Measurements from ENCODE around the gene JPH2.

JPH2 gene

GRCh38 chr20:44123251-44123650, 63.7 kb downstream of the JPH2 start:
- H3K4me3 ChIP-seq (ENCODE audit: low read length), result no peak overlapping the region
- no peak for TF ChIP-seq ZNF274 (IDR thresholded peaks at IDR 0.05; ENCODE audit: low read depth, low read length)

DNA sequence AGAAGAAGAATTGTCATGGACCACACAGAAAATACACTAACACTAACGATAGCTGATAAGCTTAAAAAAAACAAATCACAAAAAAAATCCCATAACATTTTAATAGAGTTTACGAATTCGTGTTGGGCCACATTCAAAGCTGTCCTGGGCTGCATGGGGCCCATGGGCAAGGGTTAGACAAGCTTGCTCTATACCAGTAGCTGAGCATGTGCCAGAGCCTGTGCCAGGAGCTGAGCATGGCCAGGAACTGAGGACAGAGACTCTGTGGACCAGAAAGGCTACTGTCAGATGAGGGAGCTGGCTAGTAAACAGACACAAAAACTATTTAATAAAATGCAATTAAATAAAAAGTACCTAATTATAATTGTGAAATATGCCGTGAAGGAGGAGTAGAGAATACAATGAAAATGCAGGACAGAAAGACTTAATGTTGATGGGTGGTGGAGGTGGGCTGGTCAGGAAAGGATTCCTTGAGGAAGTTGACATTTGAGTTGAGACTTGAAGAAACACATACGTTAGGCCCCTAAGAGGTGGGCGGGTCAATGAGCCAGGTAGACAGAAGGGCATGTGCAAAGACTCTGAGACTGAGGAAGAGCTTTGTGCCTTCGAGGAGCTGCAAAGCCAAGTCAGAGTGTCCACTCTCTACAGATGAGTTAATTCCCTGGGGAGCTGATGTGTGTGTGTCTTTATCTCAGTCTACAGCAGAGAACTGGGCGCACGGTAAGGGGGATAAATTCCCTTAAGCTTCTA, 66.1 kb downstream of the JPH2 start:
- no peak overlapping the region for H3K4me3 ChIP-seq (ENCODE audit: low read length)
- no peak for TF ChIP-seq ZNF274 (IDR thresholded peaks at IDR 0.05; ENCODE audit: low read depth, low read length)

DNA sequence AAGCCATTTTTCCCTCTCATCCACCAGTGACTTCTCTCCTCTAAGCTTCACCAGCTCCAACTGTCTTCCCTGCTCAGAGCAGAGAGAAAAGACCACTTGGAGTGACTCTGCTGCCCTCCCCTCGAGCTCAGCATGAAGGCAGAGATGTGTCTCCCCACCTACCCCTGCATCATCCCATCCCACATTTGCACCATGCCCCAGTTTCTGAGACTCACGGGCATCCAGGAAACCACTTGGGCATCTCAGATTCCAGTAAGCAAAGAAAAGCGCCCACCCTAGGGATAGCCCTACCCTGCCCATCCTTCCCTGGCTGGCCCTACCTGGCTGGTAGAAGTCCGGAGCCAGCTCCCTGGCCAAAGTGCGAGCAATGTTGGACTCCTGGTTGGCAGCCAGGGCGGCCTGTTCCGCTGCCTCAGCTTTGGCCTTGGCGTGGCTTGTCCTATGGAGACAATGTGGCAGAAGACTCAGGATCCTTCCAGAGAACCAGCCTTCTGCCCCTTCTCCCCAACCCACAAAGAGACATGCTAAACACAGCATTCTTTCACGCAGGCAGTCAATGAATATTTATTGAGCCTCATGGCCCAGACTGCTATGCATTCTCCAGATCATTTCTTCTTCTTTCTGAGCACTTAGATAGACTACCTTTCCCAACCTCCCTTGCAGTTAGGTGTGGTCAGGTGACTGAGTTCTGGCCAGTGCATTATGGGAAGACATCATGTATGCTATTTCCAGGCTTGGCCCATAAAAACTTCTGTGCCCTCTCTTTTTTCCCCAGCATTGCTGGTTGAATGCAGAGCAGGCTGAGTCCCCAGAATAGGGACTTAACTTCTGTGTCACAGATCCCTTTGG, 68.6 kb downstream of the JPH2 start:
- no peak overlapping the region for H3K4me3 ChIP-seq (ENCODE audit: low read length)
- no peak for TF ChIP-seq ZNF274 (IDR thresholded peaks at IDR 0.05; ENCODE audit: low read depth, low read length)

DNA sequence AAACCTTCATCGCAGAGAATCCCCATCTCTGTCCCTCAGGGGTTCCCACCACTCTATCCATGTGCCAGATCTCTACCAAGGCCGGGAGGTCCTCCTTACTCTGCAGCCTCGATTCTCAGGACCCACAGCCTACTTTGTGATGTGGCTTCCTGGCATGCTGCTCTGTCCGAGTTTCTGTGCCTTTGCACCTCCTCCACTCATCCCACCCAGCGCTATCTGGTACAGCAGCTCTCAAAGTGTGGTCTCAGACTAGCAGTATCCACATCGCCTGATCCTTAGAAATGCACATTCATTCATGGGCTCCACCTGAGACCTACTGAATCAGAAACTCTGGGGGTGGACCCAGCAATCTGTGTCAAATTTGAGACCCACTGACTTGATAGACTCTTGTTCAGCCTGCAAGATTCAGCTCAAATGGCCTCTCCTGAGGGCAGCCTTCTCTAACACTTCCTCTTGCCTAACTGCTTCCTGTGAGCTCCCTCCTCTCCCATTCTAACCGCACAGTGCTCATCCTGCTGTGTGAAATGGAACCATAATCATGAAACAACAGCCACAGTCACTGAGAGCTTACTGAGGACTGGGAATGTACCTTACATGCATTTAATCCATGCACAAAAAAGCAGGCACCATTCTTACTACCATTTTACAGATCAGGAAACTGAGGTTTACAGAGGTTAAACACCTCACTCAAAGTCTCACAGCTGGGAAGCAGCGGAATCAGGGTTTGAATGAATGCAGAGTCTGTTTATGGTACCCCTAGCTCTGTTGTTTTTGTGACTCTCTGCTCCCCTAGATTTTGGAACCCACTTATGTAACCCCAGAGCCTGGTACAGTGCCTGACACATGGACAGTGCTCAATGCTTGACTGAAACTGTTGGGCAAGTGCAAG, 69.4 kb downstream of the JPH2 start:
- H3K4me3 ChIP-seq (ENCODE audit: low read length), result no peak overlapping the region
- TF ChIP-seq ZNF274 (IDR thresholded peaks at IDR 0.05; ENCODE audit: low read depth, low read length), result no peak

DNA sequence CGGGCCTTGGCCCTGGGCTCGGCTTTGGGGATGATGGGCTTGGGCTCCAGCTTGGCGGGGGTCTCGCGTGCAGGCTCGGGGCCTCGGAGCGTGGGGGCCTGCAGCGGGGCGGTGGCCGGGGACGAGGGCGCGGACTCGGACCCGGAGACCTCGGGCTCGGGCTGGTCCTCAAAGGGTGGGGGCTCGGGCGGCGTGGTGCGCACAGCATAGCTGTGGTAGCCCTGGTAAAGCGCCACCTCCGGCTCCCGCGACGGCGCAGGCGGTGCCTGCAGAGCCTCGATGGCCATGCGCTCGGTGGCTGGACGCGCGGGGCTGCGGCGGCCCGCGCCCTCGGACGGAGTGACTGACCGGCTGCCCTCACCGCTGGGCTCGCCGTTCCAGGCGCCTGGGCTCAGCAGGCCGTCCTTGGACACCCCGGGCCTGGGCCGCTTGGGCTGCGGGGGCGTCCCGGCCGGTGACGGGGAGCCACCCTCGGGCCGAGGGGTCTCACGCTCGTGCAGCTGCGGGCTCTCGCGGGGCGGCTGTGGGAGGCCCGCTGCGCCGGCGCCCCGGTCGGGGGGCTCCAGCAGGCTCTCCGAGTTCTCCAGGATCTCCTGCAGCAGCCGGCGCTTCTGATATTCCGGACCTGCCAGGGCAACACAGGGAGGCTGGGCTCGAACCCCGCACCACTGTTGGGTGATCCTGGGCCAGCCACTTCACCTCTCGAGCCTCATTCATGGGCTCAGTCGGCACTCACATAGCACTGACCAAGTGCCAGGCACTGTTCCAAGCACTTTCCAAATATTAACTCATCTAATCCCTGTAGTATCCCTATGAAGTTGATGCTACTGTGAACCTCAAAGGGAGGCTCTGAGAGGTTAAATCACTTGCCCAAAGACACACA, 71.0 kb downstream of the JPH2 start:
- no peak for TF ChIP-seq ZNF274 (IDR thresholded peaks at IDR 0.05; ENCODE audit: low read depth, low read length)

DNA sequence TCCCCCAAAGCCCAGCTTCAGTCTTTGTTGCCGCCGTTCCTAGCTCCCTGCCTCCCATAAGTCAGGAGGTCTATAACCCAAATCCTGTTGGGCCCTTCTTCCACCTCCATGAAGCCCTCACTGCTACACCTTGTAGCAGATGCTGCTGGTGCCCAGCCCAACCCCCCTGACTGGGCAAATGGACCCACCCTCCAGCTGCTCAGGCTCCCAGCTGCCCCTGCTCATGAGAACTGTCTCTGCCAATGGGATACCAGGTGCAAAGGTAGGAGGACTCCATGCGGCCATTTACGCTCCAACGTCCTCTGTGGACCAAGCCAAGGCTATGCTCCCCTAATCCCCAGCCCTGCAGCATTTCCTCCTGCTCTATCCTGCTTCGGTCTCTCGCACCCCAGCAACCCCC, 71.8 kb downstream of the JPH2 start:
- no peak for TF ChIP-seq ZNF274 (IDR thresholded peaks at IDR 0.05; ENCODE audit: low read depth, low read length)
- H3K4me3 ChIP-seq (ENCODE audit: low read length), result no peak overlapping the region

More for the DNA sequence above, 71.0 kb downstream of the JPH2 start:
- H3K4me3 ChIP-seq (ENCODE audit: low read length), result no peak overlapping the region

GRCh38 chr20:44113618-44114376, 73.2 kb downstream of the JPH2 start:
- no peak for TF ChIP-seq ZNF274 (IDR thresholded peaks at IDR 0.05; ENCODE audit: low read depth, low read length)
- no peak overlapping the region for H3K4me3 ChIP-seq (ENCODE audit: low read length)

DNA sequence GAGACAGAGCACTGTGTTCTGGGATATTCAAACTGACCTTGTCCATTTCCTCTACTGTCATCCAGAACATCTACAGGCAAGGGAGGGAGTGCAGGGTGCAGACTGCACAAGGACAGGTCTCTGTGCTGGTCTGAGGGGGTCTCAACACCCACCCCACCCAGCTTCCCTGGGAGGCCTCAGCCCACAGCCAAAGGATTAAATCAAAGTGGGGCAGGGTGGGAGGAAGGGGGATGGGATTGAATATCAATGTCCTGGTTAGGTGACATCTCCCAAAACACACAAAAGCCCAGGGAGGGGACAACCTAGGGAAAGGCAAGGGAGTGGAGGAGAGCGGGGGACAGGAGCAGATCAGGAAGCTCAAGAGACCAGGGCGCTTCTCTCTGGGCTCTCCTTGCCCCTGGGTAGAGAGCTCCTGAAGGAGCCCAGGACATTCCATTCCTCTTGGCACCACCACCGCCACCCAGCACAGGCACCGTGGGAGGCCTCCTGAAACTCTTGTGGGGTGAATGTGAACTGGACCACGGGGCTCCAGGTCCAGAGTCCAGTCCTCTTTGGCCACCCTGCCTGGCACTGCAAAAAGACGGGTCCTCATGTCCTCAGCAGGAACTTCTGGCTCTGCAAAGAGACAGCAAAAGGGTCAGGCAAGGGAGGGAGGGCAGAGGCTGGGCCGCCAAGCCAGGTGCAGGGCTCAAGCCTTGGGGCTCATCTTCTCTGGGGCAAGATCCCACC, 73.9 kb downstream of the JPH2 start:
- no peak overlapping the region for H3K4me3 ChIP-seq (ENCODE audit: low read length)
- TF ChIP-seq ZNF274 (IDR thresholded peaks at IDR 0.05; ENCODE audit: low read depth, low read length), result no peak

- no peak overlapping the region for H3K4me3 ChIP-seq (ENCODE audit: low read length)
- no peak for TF ChIP-seq ZNF274 (IDR thresholded peaks at IDR 0.05; ENCODE audit: low read depth, low read length)
These were observed 74.5 kb downstream of the JPH2 start for GRCh38 chr20:44112456-44112855.

DNA sequence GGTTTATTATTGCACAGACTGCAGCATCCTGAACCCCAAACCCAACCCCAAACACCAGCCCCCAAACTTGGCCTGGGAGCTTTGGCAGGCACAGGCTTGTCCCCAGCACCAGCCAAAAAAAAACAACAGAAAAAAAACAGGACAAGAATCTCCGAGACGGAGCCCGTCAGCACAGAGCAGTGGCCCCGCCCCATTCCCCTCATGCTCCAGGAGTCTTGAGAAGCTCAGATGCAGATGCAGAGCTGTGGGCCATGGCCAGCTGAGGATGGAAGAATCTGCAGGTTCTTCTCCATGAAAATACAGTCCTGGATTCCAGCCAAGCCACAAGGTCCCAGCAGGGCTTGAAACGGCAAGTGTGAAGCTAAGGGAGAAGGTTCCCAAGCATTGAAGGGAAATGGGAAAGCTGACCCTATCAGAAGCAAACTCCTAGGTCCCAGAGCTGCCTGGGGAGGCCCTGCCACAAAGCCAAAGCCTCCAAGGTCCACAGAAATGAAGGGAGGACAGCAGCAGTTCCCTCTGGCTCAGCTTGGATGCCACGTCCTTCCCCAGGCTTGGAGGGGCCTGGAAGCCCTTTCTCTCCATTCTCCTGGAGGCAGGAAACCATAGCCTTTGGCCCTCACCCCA, 75.2 kb downstream of the JPH2 start:
- TF ChIP-seq ZNF274 (IDR thresholded peaks at IDR 0.05; ENCODE audit: low read depth, low read length), result no peak
- H3K4me3 ChIP-seq (ENCODE audit: low read length), result no peak overlapping the region

- no peak for TF ChIP-seq ZNF274 (IDR thresholded peaks at IDR 0.05; ENCODE audit: low read depth, low read length)
- no peak overlapping the region for H3K4me3 ChIP-seq (ENCODE audit: low read length)
These were observed 76.0 kb downstream of the JPH2 start for GRCh38 chr20:44110816-44111568.
